ENCODE measurements around the gene DOK3. TPM values are rescaled to one million over a fixed set of nuclear protein-coding genes. Genes with fewer than 3 reads are reported as not detected.

Gene DOK3
- total RNA-seq, 1 donor from 2014 or later: 4.7 TPM

GRCh38 chr5:177466861-177467260 lies 42.8 kb downstream of the DOK3 start:
- TF ChIP-seq CTCF (IDR thresholded peaks at IDR 0.05; ENCODE audit: unreplicated experiment): no peak
- H3K4me1 Mint-ChIP-seq: peaks cover 34% of the 10 kb centered on the region
- no peak overlapping the region for H3K27ac Mint-ChIP-seq
- H3K27me3 Mint-ChIP-seq (ENCODE audit: low read depth): no peaks in the 10 kb centered on the region
- peaks cover 43% of the 10 kb centered on the region for H3K36me3 Mint-ChIP-seq
- DNase-seq (ENCODE audit: low spot score in 2 of 2, unreplicated experiment in 2 of 2): no peak
- H3K9me3 Mint-ChIP-seq: peaks cover 10% of the 10 kb centered on the region
- no peak overlapping the region for H3K4me3 Mint-ChIP-seq

- no peaks in the 10 kb centered on the region for H3K27me3 Mint-ChIP-seq (ENCODE audit: low read depth)
- no peak for TF ChIP-seq CTCF (IDR thresholded peaks at IDR 0.05; ENCODE audit: unreplicated experiment)
- peaks cover 17% of the 10 kb centered on the region for H3K4me1 Mint-ChIP-seq
- H3K36me3 Mint-ChIP-seq: peaks cover 47% of the 10 kb centered on the region
- H3K27ac Mint-ChIP-seq: no peak overlapping the region
- no peak overlapping the region for H3K4me3 Mint-ChIP-seq
- H3K9me3 Mint-ChIP-seq: peaks cover 10% of the 10 kb centered on the region
- DNase-seq (ENCODE audit: low spot score in 2 of 2, unreplicated experiment in 2 of 2): no peak
Measured at GRCh38 chr5:177465044-177465443, 44.6 kb downstream of the DOK3 start.

GRCh38 chr5:177462021-177462670 lies 47.5 kb downstream of the DOK3 start:
- Mint-ChIP-seq H3K4me1 (peaks cover 3% of the 10 kb centered on the region), H3K36me3 (peaks cover 43% of the 10 kb centered on the region)

GRCh38 chr5:177459819-177460628 lies 49.6 kb downstream of the DOK3 start:
- Mint-ChIP-seq H3K4me1 (peaks cover 11% of the 10 kb centered on the region), H3K4me3 (no peak overlapping the region), H3K9me3 (peaks cover under 1% of the 10 kb centered on the region), H3K27me3 (ENCODE audit: low read depth) (no peaks in the 10 kb centered on the region), H3K36me3 (peaks cover 21% of the 10 kb centered on the region), H3K27ac (peak overlapping the region; percentile 21)
- no peak for TF ChIP-seq CTCF (IDR thresholded peaks at IDR 0.05; ENCODE audit: unreplicated experiment)
- no peak for DNase-seq (ENCODE audit: low spot score in 2 of 2, unreplicated experiment in 2 of 2)

More at GRCh38 chr5:177462021-177462670, 47.5 kb downstream of the DOK3 start:
- DNase-seq (ENCODE audit: low spot score in 2 of 2, unreplicated experiment in 2 of 2): no peak
- Mint-ChIP-seq H3K9me3 (peaks cover 10% of the 10 kb centered on the region), H3K27me3 (ENCODE audit: low read depth) (no peaks in the 10 kb centered on the region), H3K4me3 (no peak overlapping the region), H3K27ac (no peak overlapping the region)
- TF ChIP-seq CTCF (IDR thresholded peaks at IDR 0.05; ENCODE audit: unreplicated experiment): no peak

- peaks cover 19% of the 10 kb centered on the region for H3K36me3 Mint-ChIP-seq
- no peaks in the 10 kb centered on the region for H3K27me3 Mint-ChIP-seq (ENCODE audit: low read depth)
- H3K4me3 Mint-ChIP-seq: no peak overlapping the region
- H3K9me3 Mint-ChIP-seq: no peaks in the 10 kb centered on the region
- TF ChIP-seq CTCF (IDR thresholded peaks at IDR 0.05; ENCODE audit: unreplicated experiment): no peak
- H3K27ac Mint-ChIP-seq: no peak overlapping the region
- no peak for DNase-seq (ENCODE audit: low spot score in 2 of 2, unreplicated experiment in 2 of 2)
- peaks cover 11% of the 10 kb centered on the region for H3K4me1 Mint-ChIP-seq
Measured at GRCh38 chr5:177459357-177459756, 50.3 kb downstream of the DOK3 start.

Measured in mesothelial cell of epicardium (in vitro differentiated cells).